GM04504 (cell line): ENCODE results near the gene CD93.

Experiments used
- DNase-seq: peaks from one replicate; pipeline ENCODE4 v3.0.0-alpha.2; 2012; ENCODE audit warnings: low read depth

CD93 gene

DNA sequence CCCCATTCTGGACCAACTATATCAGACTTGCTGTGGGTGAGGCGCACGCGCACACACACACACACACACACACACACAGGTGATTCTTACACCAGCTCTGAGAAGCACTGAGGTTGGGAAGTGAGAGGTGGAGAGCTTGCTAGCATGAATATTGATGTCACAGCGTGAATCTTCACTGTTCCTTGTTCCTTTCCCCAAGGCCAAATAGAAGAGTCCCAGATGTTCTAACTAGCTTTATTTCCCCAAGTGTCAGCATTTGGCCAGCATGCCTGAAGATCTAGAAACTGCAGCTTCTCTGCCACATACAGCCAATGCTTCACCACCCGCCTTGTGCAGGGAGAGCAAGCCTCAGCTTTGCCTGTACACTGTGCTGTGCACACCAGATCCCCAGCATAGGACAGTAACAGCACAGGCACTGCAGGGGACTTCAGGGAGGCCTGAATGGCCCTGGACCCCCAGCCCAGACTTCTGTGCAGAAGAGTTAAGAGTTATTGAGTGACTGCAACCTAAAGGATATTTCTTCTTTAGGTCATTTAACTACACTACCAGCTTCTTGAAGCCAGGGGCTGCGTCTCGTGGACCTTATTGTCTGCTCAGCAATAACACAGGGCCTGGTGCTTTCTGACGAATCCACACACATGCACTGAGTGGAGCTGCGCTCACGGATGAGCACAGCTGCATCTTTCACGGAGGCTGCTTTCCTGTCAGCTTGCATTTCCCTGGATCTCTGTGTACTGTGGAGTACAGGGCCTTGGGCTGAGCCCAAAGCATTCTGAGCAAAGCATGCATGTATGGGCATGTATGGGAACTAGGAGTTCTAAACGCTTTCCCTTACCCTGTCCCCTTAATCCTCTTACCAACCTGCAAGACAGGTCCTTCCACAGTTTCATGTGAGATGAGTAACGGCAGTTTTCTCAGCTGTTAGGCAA lies 13.9 kb upstream of the CD93 start:
- no peak for DNase-seq

DNA sequence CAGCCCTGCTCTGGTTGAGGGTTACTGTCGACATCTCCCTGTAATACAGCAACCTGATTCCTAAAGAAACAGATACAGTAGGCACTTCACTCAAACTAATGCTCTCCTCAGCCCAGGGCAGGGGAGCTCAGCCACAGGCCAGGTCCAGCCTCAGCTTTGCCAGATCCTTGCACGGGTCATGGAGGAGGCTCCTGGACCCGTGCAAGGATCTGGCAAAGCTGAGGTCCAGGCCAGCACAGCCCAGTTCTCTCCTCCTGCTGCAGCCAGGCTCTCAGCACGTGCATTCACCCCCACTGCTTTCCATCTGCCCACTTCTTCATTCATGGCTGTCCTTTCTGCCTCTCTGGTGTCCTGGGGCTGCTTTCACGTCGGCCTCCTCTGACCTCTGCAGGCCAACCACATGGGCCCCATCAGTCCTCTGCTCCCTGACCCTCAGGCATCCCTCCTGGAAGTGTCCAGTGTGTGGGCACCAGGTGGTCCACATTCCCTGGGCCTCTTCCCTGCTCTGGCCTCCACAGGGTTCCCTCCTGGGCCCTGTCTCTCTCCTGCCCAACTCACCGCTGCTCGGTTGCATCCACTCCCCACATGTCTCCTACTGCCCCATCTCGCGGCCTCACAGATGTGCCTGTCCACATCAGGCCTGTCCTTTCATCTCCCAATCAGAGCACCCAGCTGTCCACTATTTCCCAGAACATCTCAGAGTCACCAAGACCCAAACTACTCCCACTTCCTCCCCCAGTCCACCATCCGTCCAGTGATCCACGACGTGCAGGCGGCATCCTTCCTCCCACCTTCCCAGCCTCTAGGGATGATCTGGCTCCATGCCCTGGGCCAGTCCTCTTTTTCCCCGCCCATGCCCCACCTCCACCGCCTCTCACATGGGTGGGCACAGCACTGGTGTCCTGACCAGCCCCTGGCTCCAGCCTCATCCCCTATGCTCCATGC lies 11.8 kb upstream of the CD93 start:
- DNase-seq, result no peak

DNA sequence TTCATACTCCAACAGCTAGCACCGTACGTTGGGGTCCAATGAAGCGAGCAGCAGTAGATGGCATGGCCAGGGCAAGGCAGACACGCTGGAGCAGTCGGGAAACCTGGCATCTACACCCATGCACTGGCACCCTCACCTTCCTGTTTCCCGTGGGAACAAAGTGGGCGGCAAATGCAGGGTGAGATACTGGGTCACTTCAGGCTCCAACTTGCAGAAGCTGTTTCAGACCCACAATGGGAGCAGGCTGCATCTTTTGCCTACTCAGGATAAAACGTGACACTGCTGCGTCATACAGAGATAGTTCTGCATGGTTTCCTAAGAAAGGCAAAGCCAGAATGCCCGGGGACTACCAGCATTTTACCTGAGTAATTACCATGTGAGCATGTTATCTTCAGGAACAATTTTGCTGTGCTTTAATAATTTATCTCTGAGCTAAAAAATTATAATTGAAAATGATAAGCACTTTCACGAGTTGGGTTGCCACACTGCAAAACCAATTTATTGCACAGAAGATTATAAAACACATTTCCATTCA lies 10.9 kb upstream of the CD93 start:
- no peak for DNase-seq

DNA sequence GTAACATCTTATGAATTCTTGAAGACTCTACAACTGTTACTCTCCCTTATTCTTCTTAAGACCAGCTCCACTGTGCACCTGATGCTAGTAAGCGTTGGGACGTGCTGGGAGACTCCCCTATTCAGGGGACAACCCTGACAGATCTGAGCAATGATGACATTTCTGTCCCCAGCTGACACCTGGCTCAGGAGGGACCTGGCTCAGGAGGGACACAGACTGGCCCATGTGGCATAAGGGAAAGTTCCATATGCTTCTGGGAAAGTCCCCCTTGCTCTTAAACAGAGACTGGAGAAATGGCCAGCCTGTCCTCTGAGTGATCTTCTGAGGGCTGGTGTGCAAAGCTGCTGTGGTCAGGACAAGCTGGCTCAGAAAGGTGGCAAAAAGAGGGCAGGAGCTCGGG lies 10.0 kb upstream of the CD93 start:
- no peak for DNase-seq

DNA sequence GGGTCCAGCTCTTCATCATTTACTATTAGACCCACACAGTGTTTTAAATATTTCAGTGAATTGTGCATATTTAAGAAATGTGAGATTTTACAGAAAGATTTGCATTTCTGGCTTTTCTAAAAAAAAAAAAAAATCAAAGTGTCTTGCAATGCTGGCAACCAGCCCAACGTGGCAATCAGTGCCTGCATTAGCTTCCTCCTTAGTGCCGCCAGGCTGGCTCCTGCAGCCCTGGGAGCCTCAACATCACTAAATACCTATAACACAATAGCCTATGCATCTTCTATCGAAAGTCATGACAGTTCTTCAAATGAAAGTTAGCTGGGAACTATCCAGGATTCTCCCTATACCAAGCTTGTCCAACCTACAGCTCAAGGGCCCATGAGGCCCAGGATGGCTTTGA lies 9.4 kb upstream of the CD93 start:
- no peak for DNase-seq

DNA sequence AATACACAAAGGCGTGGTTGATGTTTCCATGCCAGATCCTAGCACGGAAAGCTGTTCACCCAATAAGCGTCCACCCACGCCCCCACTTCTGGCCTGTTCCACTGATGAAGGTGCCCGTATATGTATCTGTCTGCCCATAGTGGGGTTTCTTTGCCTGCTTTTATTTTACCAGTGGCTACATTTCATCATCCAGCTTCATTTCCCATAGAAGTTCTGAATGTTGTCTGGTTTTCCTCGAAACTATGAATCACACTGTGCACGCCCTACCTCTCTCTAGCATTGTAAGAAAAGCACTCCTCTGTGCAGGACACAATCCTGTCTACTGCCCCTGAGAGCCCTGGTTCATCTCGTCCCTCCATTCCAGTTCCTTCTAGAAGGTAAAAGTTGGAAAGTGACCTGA lies 8.8 kb upstream of the CD93 start:
- DNase-seq, result no peak

DNA sequence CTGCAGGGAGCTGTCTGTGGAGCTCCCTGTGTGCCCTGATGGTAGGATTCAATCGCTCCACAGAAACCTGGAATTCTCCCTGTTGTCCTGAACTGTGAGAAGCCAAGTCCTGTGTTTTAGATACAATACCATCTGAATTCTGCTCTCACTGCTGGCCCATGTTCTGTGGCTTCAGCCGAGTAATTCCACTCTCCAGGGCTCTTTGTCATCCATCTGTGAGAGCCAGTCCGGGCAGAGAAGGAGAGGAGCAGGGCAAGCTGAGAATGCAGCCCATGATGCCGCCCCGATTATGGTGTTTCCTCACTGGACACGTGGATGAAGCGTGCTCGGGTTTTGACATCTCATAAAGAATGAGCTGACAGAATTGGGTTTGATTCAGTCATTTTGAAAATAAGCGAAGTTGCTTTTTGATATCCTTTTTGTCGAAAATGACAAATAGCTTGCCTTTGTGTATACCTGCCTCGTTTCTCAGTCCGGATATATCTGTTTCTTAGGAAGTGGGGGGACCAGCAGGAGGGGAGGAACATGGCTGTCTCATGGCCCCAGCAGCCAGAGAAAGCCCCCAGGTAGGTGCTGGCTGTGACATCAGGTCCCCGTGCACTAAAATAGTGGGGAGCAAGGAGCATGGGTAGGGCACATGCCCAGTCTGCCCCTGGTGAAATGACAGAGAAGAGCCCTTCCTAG lies 8.2 kb upstream of the CD93 start:
- no peak for DNase-seq

DNA sequence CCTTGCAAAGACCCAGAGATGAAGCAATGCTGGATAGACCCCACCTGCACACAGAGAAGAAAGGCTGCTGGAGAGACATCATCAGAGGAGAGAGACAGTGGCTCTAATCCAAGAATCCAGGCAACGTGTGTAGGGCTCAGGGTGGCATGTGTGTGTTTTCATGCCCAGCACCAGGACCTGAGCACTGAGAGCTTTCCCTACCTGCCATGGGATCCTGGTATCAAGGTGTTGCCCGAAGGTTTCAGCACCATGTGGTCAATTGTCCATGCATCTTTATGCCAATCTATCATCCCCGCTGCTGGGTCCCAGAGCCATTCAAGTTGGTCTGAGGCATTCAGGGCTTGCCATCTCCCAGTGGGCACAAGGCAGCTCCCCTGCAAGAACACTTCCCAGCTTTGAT lies 7.5 kb upstream of the CD93 start:
- no peak for DNase-seq

DNA sequence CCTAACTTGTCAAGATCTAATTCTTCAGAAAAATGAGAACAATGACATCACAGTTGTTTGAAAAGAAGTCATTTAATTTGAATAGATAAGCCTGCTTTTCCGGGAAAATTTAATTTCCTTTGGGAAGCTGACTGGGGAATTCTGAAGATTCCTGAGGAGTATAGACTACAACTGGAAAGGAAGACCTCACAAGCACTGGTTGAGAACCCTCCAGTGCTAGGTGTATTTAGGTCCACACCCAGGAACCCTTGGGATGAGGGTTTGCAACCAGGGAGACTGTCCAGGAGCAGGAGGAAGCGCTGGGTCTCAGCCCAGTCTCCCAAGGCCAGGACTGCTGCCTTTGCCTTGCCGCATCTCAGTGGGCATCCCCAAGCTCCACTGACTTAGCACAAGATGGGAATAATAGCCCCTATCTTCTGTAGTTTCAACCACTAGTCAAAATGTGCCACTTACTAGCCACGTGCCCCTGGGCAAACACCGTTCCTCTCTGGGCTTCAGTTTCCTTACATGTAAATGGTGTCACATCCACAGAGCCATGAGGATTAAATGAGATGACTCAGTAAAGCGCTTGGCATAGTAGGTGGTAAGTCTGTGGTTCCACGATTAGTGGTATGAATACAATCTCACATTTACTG lies 6.9 kb upstream of the CD93 start:
- no peak for DNase-seq

DNA sequence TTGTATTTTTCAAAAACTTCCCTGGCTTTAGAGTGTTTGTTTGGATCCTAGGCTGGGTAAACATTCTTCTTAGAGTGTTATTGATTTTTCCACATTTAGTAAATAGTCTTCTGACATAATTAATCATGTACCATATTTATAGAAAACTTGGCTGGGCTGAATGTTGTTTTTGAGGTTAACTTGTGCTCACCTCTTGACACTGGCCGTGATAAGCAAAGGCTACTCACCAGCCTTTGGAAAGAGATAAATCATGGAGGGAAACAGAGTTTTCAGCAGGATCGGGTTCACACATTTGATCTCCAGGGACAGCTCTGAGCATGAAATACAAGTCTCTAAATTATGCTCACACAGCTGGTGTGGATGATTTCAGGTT lies 6.2 kb upstream of the CD93 start:
- no peak for DNase-seq

DNA sequence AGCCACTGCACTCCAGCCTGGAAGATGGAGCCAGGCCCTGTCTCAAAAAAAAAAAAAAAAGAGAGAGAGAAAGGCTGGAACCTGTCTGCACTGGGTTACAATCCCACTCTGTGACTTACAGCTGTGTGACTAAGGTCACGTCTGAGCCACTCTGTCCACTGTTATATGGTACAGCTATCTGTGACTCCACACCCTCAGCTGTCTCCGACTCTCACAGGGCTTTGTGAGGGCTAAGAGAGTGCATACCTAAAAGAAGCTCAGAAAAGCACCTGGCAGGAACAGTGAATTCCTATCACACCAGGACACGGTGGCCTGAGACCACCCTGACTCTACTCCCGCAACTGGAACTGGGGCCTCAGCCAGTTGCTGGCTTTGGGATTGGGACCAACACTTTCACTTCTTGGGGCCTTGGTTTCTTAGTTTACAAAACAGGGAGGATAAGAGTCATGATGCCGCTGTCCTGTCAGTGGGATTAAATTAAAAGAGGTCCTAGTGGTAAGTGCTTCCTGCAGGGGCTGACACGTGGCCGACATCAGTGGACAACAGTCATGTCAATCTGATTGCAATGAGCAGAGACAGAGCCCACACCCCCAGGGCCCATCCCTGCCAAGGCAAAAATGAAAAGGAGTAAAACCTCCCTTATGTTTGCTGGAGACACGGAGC lies 5.7 kb upstream of the CD93 start:
- no peak for DNase-seq

DNA sequence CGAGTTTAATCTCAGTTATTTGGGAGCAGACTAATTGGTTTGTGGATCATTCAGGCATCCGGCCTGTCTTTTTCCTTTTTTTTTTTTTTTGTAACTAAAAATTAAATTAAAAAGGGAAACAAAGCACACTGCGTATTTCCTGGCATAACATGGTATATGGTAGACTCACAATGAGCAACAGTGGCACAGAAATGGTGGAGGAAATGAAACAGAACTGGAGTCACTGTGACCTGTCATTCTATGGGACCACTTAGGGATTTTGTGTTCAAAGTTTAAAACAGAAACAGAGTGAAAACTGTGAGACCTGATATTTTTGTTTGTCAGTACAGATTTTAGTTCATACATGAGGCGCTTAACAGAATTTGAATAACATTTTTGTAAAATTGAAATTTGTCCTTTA lies 4.8 kb upstream of the CD93 start:
- DNase-seq, result no peak

DNA sequence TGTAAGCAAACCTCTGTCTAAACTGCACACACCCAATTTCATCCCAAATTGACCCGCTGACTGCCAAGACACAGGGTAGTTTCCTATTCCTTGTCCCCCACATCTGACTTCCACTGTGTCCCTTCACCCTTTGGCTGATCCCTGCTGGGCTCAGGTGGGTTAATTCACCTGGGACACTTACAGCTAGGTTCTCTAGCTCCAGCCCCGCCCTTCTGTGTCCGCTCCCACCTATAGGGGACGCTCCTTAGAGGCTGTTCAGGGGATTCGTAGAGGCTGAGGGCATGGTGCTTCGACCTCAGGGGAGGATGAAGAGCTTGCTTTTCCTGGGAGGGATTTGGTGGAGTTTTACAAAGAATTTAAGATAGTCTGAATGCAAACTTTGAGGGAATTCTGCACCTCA lies 4.0 kb upstream of the CD93 start:
- no peak for DNase-seq

DNA sequence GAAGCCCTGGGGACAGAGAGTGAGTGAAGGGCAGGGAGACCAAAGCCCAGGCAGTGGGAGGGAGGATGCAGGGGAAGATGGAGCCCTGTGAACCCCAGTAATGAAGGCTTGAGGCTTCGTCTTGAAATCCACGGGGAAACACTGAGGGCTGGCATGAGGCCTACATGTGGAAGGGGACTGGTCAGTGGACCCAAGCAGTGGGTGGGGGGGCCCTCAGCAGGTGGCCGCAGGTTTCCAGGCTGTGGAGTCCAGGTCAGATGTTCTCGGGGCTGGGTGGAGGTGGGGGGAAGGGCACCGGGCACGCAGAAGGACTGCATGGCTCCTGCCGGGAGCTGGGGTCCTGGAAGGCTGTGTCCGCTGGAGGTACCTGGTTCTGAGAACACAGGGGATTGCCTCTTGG lies 2.7 kb upstream of the CD93 start:
- no peak for DNase-seq

DNA sequence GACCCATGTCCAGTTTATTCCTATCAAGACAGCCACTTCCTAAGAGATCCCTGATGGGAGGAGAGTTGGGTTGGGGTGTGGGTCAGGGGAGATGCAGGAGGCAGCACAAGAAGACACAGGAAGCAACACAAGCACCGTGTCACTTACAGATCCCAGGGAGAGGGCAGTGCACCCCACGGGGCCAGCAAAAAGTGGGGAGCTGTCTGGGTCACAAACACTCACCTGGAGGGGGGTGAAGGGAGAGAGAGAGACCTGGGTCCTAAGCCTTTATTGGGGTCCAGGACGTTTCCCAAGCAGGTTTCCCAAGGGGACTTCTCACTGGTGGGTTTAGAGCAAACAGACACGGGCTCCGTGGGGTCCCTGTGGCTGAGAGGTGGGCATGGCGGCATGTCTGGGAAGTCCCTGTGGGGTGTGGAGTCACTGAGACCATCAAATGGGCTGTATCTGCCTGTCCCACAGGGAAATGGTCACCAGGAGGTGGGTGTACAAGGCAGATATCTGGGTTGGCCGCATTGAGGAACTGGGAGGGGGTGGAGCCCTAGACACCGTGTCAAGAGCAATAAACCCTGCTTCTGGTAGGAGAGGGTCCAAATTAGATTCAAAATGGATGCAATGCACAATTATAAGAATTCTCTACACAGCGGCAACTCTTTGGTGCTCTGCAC lies 1.6 kb upstream of the CD93 start:
- no peak for DNase-seq

DNA sequence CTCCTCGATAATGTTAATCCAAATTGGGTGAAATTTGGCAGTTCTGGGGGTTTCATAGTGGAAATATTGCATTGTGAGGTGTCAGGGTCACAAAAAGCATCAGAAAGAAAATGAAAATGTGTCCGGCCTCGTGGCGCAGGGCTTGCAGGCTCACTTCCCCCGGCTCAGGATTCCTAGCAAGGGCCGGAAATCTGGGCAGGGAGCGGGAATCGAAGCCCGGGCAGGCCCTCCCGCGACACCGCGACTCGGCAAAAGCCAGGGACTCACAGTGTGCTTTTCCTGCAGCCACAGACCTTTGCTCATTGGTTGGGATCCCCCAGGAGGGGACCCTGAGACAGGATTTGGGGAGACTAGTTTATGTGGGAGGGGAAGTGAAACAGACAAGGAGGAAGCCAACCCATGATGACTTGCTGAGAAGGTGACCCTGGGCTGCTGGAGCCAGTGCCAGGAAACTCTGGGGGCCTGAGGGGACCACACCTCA lies 847 bp upstream of the CD93 start:
- DNase-seq, result no peak

DNA sequence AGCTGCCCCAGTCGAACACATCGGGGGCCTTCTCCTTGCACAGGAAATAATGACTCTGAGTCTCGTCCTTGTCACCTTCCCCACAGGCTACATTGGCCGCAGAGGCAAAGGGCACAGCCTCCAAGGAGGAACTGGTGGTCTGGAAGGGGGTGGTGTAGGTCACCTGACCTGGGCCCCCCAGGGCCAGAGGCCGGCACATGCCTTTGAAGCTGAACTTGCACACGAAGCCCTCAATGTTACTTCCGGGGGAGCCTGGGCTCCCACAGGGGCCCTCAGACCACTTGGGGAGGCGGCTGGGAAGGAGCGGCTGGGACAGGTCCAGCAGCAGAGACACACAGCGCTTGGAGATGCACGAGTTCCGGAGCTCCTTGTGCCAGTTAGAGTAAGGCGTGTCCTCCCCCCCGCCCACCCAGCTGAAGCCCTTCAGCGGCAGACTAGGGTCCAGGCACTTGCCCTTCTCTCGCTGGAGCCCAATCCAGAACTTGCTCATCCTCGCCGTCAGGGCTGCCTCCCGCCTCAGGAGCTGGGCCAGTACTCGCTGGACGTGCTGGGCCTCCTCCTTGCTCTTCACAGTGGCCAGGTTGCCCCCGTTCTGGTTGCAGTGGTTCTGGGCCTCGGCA lies 578 bp downstream of the CD93 start:
- DNase-seq, result no peak

DNA sequence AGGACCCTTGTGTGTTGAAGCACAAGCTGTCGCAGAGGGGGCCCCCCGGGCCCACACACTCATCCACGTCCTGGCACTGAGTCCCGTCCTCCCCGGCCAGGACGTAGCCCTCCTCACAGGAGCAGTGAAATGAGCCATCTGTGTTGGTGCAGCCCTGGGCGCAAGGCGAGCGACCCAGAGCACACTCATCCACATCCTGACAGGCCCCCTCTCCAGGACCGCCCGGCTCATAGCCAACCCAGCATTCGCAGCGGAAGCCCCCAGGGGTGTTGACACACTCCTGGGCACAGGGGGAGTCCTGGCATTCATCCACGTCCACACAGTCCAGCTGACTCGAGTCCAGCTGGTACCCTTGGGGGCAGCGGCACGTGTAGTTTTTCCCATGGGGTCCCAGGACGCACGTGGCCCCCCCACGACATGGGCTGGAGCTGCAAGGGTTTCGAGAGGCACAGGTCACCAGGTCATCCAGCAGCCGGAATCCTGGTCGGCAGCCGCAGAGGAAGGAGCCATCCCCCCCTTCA lies 1.2 kb downstream of the CD93 start:
- DNase-seq, result no peak

DNA sequence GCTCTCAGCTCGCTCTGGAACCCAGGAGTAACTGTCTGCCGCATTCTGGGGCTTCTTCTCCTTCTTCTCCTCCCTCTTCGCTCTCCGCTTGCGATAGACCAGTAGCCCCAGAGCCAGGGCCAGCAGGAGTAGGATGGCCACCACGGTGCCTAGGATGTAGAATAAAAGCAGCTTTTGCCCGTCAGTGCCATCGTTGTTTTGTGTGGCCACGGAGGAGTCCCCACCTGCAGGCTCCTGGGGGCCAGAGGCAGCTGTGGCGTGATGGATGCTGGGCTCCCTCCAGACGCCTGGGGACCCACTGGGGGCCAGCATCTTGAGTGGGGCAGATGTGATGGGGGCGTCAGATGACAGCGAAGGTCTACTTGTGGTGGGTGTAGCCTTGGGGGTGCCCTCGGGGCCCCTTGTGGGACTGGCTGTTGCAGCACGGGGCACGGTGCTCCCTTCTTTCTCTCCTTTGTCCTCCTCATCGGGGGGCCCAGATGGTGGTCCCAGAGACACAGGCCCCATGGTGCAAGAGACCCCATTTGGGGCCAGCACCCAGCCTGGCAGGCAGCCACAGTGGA lies 1.8 kb downstream of the CD93 start:
- DNase-seq, result no peak
